Caco-2 (cell line): Measurements from ENCODE around the gene GOSR2. TPM values are rescaled to one million over a fixed set of nuclear protein-coding genes. Genes with fewer than 3 reads are reported as not detected.

Source experiments
- BruUV-seq: library from RNA; stranded (reverse); fragments of 400-500 nt; replicated peaks from 2 replicates; lab custom pipeline; 2021; lab: Mats Ljungman, UMichigan
- CTCF ChIA-PET: fragments of 300-600 bp; sonication (Branson Sonifier 250); formaldehyde crosslinking; loops from one replicate; lab custom pipeline; 2022; ENCODE audit warnings: antibody characterized with exemption; lab: Charles Lee
- POLR2A ChIA-PET: fragments of 300-600 bp; sonication (Branson Sonifier 250); formaldehyde crosslinking; loops from one replicate; lab custom pipeline; 2022; ENCODE audit warnings: antibody characterized with exemption; lab: Charles Lee
- DNase-seq, 2 experiments: peaks; one replicate each; pipeline versions ENCODE4 v3.0.0 to v3.0.0-alpha.2; 2020 to 2022
- H3K27me3 ChIP-seq: replicated peaks from 2 replicates; pipeline ENCODE4 v1.6.0; 2011; ENCODE audit warnings: low read length; ENCODE audit not compliant: control insufficient read depth, insufficient read depth
- H3K36me3 ChIP-seq: 2 replicates; pipeline ENCODE4 v1.5.1; 2011; ENCODE audit warnings: low read length; ENCODE audit not compliant: control insufficient read depth, insufficient read depth
- H3K4me1 ChIP-seq: fragments of 250-450 bp; sonication (Bioruptor Pico); 2 replicates; pipeline ENCODE4 v1.5.1; 2020; ENCODE audit warnings: mild to moderate bottlenecking
- H3K4me3 ChIP-seq: 2 replicates; pipeline ENCODE4 v1.5.1; 2011; ENCODE audit warnings: low read depth, mild to moderate bottlenecking, control low read depth, low read length
- H3K9me3 ChIP-seq: fragments of 250-450 bp; sonication (Bioruptor Pico); 2 replicates; pipeline ENCODE4 v1.5.1; 2020; ENCODE audit warnings: mild to moderate bottlenecking, moderate library complexity
- H3K27ac Mint-ChIP-seq: one replicate; pipeline ENCODE4 v1.8.0; 2022; ENCODE audit warnings: mixed read lengths; ENCODE audit not compliant: unreplicated experiment
- H3K27me3 Mint-ChIP-seq: one replicate; pipeline ENCODE4 v1.8.0; 2022; ENCODE audit warnings: mixed read lengths; ENCODE audit not compliant: insufficient read depth, unreplicated experiment
- H3K36me3 Mint-ChIP-seq: one replicate; pipeline ENCODE4 v1.8.0; 2022; ENCODE audit warnings: mild to moderate bottlenecking, mixed read lengths; ENCODE audit not compliant: insufficient read depth, unreplicated experiment
- H3K4me1 Mint-ChIP-seq: one replicate; pipeline ENCODE4 v1.8.0; 2022; ENCODE audit warnings: low read depth, mixed read lengths; ENCODE audit not compliant: unreplicated experiment
- H3K4me3 Mint-ChIP-seq: one replicate; pipeline ENCODE4 v1.8.0; 2022; ENCODE audit warnings: mild to moderate bottlenecking, moderate library complexity, mixed read lengths; ENCODE audit not compliant: unreplicated experiment
- H3K9me3 Mint-ChIP-seq: one replicate; pipeline ENCODE4 v1.8.0; 2022; ENCODE audit warnings: mixed read lengths; ENCODE audit not compliant: unreplicated experiment
- CTCF ChIP-seq, 2 experiments: fragments of 200-600 bp in 1 of 2; IDR thresholded peaks; 1 replicate in 1 of 2; 2 replicates in 1 of 2; pipeline versions ENCODE4 v1.5.1 to v1.8.0; 2011 to 2022; ENCODE audit warnings: antibody characterized with exemption in 1 of 2, control low read depth in 1 of 2, inconsistent platforms in 1 of 2, low read depth in 1 of 2, low read length in 1 of 2, mild to moderate bottlenecking in 1 of 2, moderate library complexity in 1 of 2; ENCODE audit not compliant: insufficient read depth in 1 of 2, severe bottlenecking in 1 of 2, unreplicated experiment in 1 of 2
- intact Hi-C: fragments of 100-400 bp; cut with micrococcal nuclease; formaldehyde crosslinking; loops from one replicate; pipeline ENCODE4 v1.10.0; 2022; ENCODE audit not compliant: unreplicated experiment
- total RNA-seq: library from RNA; stranded (reverse); gene quantifications from 2 replicates; pipeline ENCODE4 v1.2.3, GENCODE V29; 2022

Gene GOSR2
- total RNA-seq, 1 experiment from 2014 or later: 84.0 TPM

- no peak for DNase-seq
- no peaks in the 10 kb centered on the region for H3K9me3 Mint-ChIP-seq
- no TSS peak for BruUV-seq
- Histone ChIP-seq H3K27me3 (peaks cover 7% of the 10 kb centered on the region), H3K4me3 (no peak overlapping the region), H3K9me3 (no peaks in the 10 kb centered on the region), H3K36me3 (no peaks in the 10 kb centered on the region), H3K4me1 (peaks cover 8% of the 10 kb centered on the region; the same call in 1 of the 2 replicates)
- POLR2A ChIA-PET: no interaction called here
- H3K4me1 Mint-ChIP-seq: peaks cover 6% of the 10 kb centered on the region
- no peaks in the 10 kb centered on the region for H3K36me3 Mint-ChIP-seq
- H3K27me3 Mint-ChIP-seq: peaks cover 39% of the 10 kb centered on the region
- CTCF ChIA-PET: interaction anchor here (1.1 kb wide), 1 partner anchor 15 kb away, joined by 3 read pairs; no protein-coding TSS in a partner anchor
- intact Hi-C loops: no loop called here
- TF ChIP-seq CTCF (IDR thresholded peaks at IDR 0.05; ENCODE audit: insufficient read depth in 1 of 2, low read depth in 1 of 2, low read length in 1 of 2, severe bottlenecking in 1 of 2, unreplicated experiment in 1 of 2): no peak
- no peak overlapping the region for H3K27ac Mint-ChIP-seq
- no peak overlapping the region for H3K4me3 Mint-ChIP-seq
Measured at GRCh38 chr17:46975287-46975686, 52.3 kb downstream of the GOSR2 start.

DNA sequence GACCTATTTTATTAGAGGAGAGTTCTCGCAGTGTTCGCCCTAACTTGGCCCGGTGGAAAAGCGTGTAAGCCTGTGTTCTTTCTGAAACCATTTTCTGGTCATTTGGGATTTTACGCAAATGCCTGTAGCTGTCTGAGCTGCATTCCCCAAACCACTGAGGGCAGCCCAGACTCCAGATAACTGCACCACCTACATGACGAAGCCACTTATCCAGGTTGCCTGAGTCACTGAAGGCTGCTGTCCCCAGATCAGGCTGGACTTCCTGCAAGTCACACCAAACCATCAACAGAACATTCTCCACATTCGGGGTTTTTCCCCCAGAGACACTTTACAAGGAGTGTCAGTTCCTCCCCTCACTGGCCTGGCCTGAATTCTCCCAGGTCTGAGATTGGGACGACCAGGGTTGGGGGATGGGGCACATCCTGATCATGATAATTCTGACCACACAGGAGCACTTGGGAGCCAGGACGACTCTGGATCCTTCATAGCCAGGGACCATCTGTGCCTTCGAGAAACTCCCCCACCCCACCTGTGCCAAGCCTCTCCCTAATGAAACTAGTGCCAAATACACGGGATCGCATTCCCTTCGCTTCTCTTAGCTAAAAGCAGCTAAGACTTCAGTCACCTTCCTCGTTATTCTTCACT is 53.8 kb downstream of the GOSR2 start:
- H3K4me1 ChIP-seq: peaks cover 8% of the 10 kb centered on the region; the same call in 1 of the 2 replicates
- H3K36me3 ChIP-seq: no peaks in the 10 kb centered on the region
- H3K4me3 ChIP-seq: no peak overlapping the region
- POLR2A ChIA-PET: no interaction called here
- intact Hi-C loops: no loop called here
- H3K27me3 ChIP-seq: peaks cover 7% of the 10 kb centered on the region
- no peak overlapping the region for H3K27ac Mint-ChIP-seq
- H3K36me3 Mint-ChIP-seq: no peaks in the 10 kb centered on the region
- H3K27me3 Mint-ChIP-seq: peaks cover 36% of the 10 kb centered on the region
- peak in 1 of 2 experiments; percentile 38 for DNase-seq
- no peaks in the 10 kb centered on the region for H3K9me3 ChIP-seq
- H3K4me3 Mint-ChIP-seq: no peak overlapping the region
- BruUV-seq: no TSS peak
- CTCF ChIA-PET: interaction anchor here (1.0 kb wide), 1 partner anchor 34 kb away, joined by 3 read pairs; no protein-coding TSS in a partner anchor
- peak in 1 of 2 experiments; percentile 22 for TF ChIP-seq CTCF (IDR thresholded peaks at IDR 0.05; ENCODE audit: insufficient read depth in 1 of 2, low read depth in 1 of 2, low read length in 1 of 2, severe bottlenecking in 1 of 2, unreplicated experiment in 1 of 2)
- H3K4me1 Mint-ChIP-seq: peaks cover 6% of the 10 kb centered on the region
- H3K9me3 Mint-ChIP-seq: no peaks in the 10 kb centered on the region

DNA sequence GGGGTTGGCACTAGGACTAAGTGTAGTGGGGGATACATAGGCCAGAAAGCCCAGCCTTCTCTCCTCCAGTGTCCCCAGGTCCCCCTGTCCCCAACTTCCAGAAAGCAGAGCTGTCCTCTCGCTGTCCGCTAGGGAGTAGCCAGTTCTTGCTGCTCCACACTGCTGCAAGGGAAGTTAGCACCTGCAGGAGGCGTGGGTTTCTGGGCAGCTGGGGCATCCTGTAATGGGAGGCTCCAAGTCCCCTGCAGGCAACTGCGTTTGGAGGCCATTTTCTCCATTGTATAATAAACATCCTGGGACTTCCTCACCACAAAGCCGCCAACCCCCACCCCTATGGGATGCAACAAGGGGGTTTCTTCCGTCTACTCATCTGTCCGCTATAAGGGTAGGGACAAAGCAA is 54.4 kb downstream of the GOSR2 start:
- Histone ChIP-seq H3K36me3 (no peaks in the 10 kb centered on the region), H3K4me3 (no peak overlapping the region), H3K9me3 (no peaks in the 10 kb centered on the region), H3K4me1 (peaks cover 8% of the 10 kb centered on the region; the same call in 1 of the 2 replicates), H3K27me3 (peaks cover 6% of the 10 kb centered on the region)
- ChIA-PET POLR2A (interaction anchor here (0.6 kb wide), 1 partner anchor 8 kb away, joined by 4 read pairs; no protein-coding TSS in a partner anchor), CTCF (interaction anchor here (1.0 kb wide), 1 partner anchor 35 kb away, joined by 3 read pairs; no protein-coding TSS in a partner anchor)
- Mint-ChIP-seq H3K36me3 (no peaks in the 10 kb centered on the region), H3K9me3 (no peaks in the 10 kb centered on the region), H3K4me3 (no peak overlapping the region), H3K27ac (no peak overlapping the region), H3K4me1 (peaks cover 6% of the 10 kb centered on the region), H3K27me3 (peaks cover 33% of the 10 kb centered on the region)
- BruUV-seq: no TSS peak
- intact Hi-C loops: no loop called here
- peak; percentile 74 to 82 for DNase-seq
- peak; percentile 54 to 66 for TF ChIP-seq CTCF (IDR thresholded peaks at IDR 0.05; ENCODE audit: insufficient read depth in 1 of 2, low read depth in 1 of 2, low read length in 1 of 2, severe bottlenecking in 1 of 2, unreplicated experiment in 1 of 2)
